Upper lobe of right lung (tissue), 1 donor: ENCODE results near the gene NEU2. TPM values are rescaled to one million over a fixed set of nuclear protein-coding genes. Genes with fewer than 3 reads are reported as not detected.
A peak's percentile ranks its signal among the peaks of the same experiment; 100 is the strongest.

Source experiments
- ATAC-seq: fragments of 200-7000 bp; cut with Tn5 transposase; one replicate; pipeline ENCODE4 v1.9.1; 2020; ENCODE audit warnings: mild to moderate bottlenecking, moderate library complexity
- DNase-seq: peaks from one replicate; pipeline ENCODE4 v3.0.0-alpha.2; 2020
- H3K27ac ChIP-seq: fragments of 200-600 bp; one replicate; pipeline ENCODE4 v1.8.0; 2022
- H3K27me3 ChIP-seq: fragments of 200-600 bp; one replicate; pipeline ENCODE4 v1.8.0; 2022; ENCODE audit warnings: mild to moderate bottlenecking
- H3K36me3 ChIP-seq: fragments of 200-600 bp; one replicate; pipeline ENCODE4 v1.8.0; 2022
- H3K4me1 ChIP-seq: fragments of 200-600 bp; one replicate; pipeline ENCODE4 v1.8.0; 2022
- H3K4me3 ChIP-seq: fragments of 200-600 bp; one replicate; pipeline ENCODE4 v1.8.0; 2022; ENCODE audit warnings: mild to moderate bottlenecking
- H3K9me3 ChIP-seq: fragments of 200-600 bp; one replicate; pipeline ENCODE4 v1.8.0; 2022
- CTCF ChIP-seq: fragments of 200-600 bp; IDR thresholded peaks from one replicate; pipeline ENCODE4 v1.8.0; 2022; ENCODE audit warnings: antibody characterized with exemption
- intact Hi-C: fragments of 100-400 bp; cut with DNase I; formaldehyde crosslinking; loops from one replicate; pipeline ENCODE4 v1.11.0; 2022
- total RNA-seq: library from RNA; stranded (reverse); fragmentation: NEBNext Ultra II Directional; extraction: Animal tissue kit (Norgen Biotek cat#: 25700); gene quantifications from one replicate; pipeline ENCODE4 v1.2.1, GENCODE V29; 2021
- donor health status: DM: no; HTN: yes; CAD: no; lungs with severe emphysema.

The NEU2 gene
- total RNA-seq, 1 donor from 2014 or later = not detected

- ATAC-seq (no peak), DNase-seq (peak; percentile 28)
- Histone ChIP-seq H3K4me1 (peaks cover 62% of the 10 kb centered on the region), H3K36me3 (no peaks in the 10 kb centered on the region), H3K9me3 (no peaks in the 10 kb centered on the region), H3K27ac (peak overlapping the region; percentile 85), H3K4me3 (no peak overlapping the region), H3K27me3 (no peaks in the 10 kb centered on the region)
- intact Hi-C loops = no loop called here
- TF ChIP-seq CTCF = no peak
These were observed 51.3 kb downstream of the NEU2 start for GRCh38 chr2:233083782-233084181.

GRCh38 chr2:233084488-233084887, 52.0 kb downstream of the NEU2 start:
- peaks cover 58% of the 10 kb centered on the region for H3K4me1 ChIP-seq
- peak; percentile 79 for ATAC-seq
- H3K27ac ChIP-seq = peak overlapping the region; percentile 85
- no peaks in the 10 kb centered on the region for H3K9me3 ChIP-seq
- H3K27me3 ChIP-seq = no peaks in the 10 kb centered on the region
- intact Hi-C loops = no loop called here
- no peak overlapping the region for H3K4me3 ChIP-seq
- DNase-seq = peak; percentile 69
- no peak for TF ChIP-seq CTCF
- no peaks in the 10 kb centered on the region for H3K36me3 ChIP-seq

Other genes starting within 250 kb of the NEU2 start
- gene SNORC, start 162.4 kb upstream of the NEU2 start, total RNA-seq = 0.96 TPM
- gene NGEF, start 19.4 kb upstream of the NEU2 start, total RNA-seq = not detected
- 33.3 TPM for gene INPP5D, start 27.7 kb downstream of the NEU2 start, total RNA-seq
- 26.6 TPM for gene ATG16L1, start 219.0 kb downstream of the NEU2 start, total RNA-seq